Measurements from ENCODE around the gene SNIP1.
"Not testable (repeated sequence)": the region's sequence is repeated elsewhere in the genome, so short reads cannot be mapped to it uniquely, and the experiment has no call there.

Gene SNIP1

GRCh38 chr1:37564892-37565291 is 10.8 kb upstream of the SNIP1 start:
- no peak for DNase-seq (ENCODE audit: low read depth)
- H3K4me3 ChIP-seq (ENCODE audit: low read depth, low read length): no peak overlapping the region
- TF ChIP-seq, protein P1, sequence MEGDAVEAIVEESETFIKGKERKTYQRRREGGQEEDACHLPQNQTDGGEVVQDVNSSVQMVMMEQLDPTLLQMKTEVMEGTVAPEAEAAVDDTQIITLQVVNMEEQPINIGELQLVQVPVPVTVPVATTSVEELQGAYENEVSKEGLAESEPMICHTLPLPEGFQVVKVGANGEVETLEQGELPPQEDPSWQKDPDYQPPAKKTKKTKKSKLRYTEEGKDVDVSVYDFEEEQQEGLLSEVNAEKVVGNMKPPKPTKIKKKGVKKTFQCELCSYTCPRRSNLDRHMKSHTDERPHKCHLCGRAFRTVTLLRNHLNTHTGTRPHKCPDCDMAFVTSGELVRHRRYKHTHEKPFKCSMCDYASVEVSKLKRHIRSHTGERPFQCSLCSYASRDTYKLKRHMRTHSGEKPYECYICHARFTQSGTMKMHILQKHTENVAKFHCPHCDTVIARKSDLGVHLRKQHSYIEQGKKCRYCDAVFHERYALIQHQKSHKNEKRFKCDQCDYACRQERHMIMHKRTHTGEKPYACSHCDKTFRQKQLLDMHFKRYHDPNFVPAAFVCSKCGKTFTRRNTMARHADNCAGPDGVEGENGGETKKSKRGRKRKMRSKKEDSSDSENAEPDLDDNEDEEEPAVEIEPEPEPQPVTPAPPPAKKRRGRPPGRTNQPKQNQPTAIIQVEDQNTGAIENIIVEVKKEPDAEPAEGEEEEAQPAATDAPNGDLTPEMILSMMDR (IDR thresholded peaks at IDR 0.05; ENCODE audit: low read depth, low read length, missing control alignments): no peak

- TF ChIP-seq, protein P1 (IDR thresholded peaks at IDR 0.05; ENCODE audit: low read depth, low read length, missing control alignments): no peak
- no peak for DNase-seq (ENCODE audit: low read depth)
- H3K4me3 ChIP-seq (ENCODE audit: low read depth, low read length): no peak overlapping the region
Measured at GRCh38 chr1:37562984-37563383, 8.9 kb upstream of the SNIP1 start.

DNA sequence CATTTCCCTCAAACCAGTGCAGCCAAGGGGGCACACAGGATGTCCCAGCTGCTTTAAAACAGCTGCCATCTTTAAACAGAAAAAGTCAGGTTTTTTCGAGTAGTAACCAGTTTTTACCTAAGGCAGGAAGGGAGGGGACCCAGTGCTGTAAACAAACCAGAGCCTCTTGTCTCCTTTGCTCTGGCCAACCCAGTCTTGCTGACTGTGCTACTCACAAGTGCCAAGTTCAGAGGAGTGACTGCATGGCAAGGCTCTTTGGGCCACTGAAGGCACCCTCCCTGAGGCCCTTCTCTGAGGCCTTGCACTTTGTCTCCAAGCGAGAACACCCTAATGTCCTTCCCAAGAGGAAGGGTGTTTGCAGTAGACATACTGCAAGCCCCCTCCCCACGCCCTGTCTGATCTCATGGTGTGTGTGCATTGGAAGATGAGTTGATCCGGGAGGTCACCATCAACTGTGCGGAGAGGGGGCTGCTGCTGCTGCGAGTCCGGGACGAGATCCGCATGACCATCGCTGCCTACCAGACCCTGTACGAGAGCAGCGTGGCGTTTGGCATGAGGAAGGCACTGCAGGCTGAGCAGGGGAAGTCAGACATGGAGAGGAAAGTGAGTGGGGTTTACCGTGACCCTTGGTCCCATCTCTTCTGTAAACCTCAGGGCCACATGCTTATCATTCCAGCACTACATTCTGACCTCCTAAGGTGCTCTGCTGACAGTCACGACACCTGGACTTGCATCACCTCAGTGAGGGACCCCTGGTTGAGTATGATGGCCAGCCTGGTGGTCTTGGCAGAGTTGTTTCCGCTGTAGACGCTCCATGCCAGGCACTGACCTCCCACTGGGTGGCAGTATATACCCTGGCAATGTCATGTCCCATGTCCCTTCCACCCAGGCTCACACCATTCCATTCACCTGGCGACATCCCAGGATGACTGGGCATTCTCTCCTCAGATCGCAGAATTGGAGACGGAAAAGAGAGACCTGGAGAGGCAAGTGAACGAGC is 7.3 kb upstream of the SNIP1 start:
- H3K4me3 ChIP-seq (ENCODE audit: low read depth, low read length): no peak overlapping the region
- DNase-seq (ENCODE audit: low read depth): no peak
- TF ChIP-seq, protein P1 (IDR thresholded peaks at IDR 0.05; ENCODE audit: low read depth, low read length, missing control alignments): peak; percentile 83

- no peak overlapping the region for H3K4me3 ChIP-seq (ENCODE audit: low read depth, low read length)
- TF ChIP-seq, protein P1 (IDR thresholded peaks at IDR 0.05; ENCODE audit: low read depth, low read length, missing control alignments): no peak
- no peak for DNase-seq (ENCODE audit: low read depth)
Measured at GRCh38 chr1:37560401-37561132, 6.5 kb upstream of the SNIP1 start.

DNA sequence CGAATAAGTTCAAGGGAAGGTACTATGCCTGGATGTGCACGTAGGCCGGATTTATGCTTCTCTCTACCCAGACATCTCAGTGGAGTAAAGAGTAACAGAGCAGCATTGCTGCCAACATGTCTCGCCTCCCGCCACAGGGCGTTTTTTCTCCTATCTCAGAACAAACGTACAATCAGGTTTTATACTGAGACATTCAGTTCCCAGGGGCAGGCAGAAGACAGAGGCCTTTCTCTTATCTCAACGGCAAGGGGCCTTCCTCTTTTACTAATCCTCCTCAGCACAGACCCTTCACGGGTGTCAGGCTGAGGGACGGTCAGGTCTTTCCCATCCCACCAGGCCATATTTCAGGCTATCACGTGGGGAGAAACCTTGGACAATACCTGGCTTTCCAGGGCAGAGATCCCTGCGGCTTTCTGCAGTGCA is 5.9 kb upstream of the SNIP1 start:
- H3K4me3 ChIP-seq (ENCODE audit: low read depth, low read length); DNase-seq (ENCODE audit: low read depth): not testable (repeated sequence)

DNA sequence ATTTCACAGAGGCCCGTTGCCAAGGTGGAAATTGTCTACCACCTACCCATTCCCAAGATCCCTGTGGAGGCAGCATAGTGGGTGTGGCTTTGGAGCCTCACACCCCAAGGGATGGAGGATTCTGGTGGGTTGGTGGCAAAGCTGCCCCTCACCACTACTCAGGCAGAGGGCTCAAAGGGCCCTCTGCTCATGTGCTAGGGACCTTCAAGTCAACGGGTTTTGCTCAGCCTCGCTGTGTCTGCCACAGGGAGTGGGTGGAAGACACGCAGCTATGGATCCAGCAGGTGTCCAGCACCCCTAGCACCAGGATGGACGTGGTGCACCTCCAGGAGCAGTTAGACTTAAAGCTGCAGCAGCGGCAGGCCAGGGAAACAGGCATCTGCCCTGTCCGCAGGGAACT is 5.0 kb upstream of the SNIP1 start:
- no peak for DNase-seq (ENCODE audit: low read depth)
- TF ChIP-seq, protein P1 (IDR thresholded peaks at IDR 0.05; ENCODE audit: low read depth, low read length, missing control alignments): no peak
- H3K4me3 ChIP-seq (ENCODE audit: low read depth, low read length): no peak overlapping the region

- TF ChIP-seq, protein P1 (IDR thresholded peaks at IDR 0.05; ENCODE audit: low read depth, low read length, missing control alignments): no peak
Measured at GRCh38 chr1:37558411-37558810, 4.3 kb upstream of the SNIP1 start.

More at GRCh38 chr1:37558411-37558810, 4.3 kb upstream of the SNIP1 start:
- no peak for DNase-seq (ENCODE audit: low read depth)
- no peak overlapping the region for H3K4me3 ChIP-seq (ENCODE audit: low read depth, low read length)

Data from GM12864 (cell line).